GM12878 (cell line): ENCODE data around the gene ITGB3BP. TPM values are rescaled to one million over a fixed set of nuclear protein-coding genes. Genes with fewer than 3 reads are reported as not detected.

Source experiments
- ATAC-seq: fragments of 200-7000 bp; cut with Tn5 transposase; 3 replicates; pipeline ENCODE4 v1.9.1; 2020; ENCODE audit warnings: mild to moderate bottlenecking, moderate library complexity
- BruUV-seq: library from RNA; stranded (reverse); fragments of 400-500 nt; replicated peaks from 2 replicates; lab custom pipeline; 2021; lab: Mats Ljungman, UMichigan
- CTCF ChIA-PET: fragments of 300-600 bp; sonication (Branson Sonifier 250); formaldehyde crosslinking; extraction: SDS; loops from one replicate; lab custom pipeline; 2021; ENCODE audit warnings: inconsistent platforms; lab: Yijun Ruan, JAX
- POLR2A ChIA-PET: fragments of 350-600 bp; formaldehyde crosslinking; extraction: SDS; loops from one replicate; lab custom pipeline; 2021; ENCODE audit warnings: inconsistent platforms; lab: Charles Lee
- RAD21 ChIA-PET: fragments of 300-600 bp; sonication (Branson Sonifier 250); formaldehyde crosslinking; loops from one replicate; lab custom pipeline; 2023; ENCODE audit warnings: antibody characterized with exemption; ENCODE audit not compliant: unreplicated experiment; lab: Charles Lee
- SMC1A ChIA-PET: fragments of 300-600 bp; sonication (Branson Sonifier 250); formaldehyde crosslinking; loops from one replicate; lab custom pipeline; 2023; ENCODE audit not compliant: unreplicated experiment, uncharacterized antibody; lab: Charles Lee
- DNase-seq: peaks from one replicate; pipeline ENCODE4 v3.0.0-alpha.2; 2011; ENCODE audit warnings: low read depth, low spot score
- FAIRE-seq: peaks from 3 replicates; lab custom pipeline; 2011; peaks lifted over from hg19 to GRCh38; lab: Jason Lieb, UNC
- H2AFZ ChIP-seq: 2 replicates; pipeline ENCODE4 v1.6.0; 2011; ENCODE audit warnings: low read depth, low read length, control low read depth; ENCODE audit not compliant: control insufficient read depth
- H3K27ac ChIP-seq: 2 replicates; pipeline ENCODE4 v1.5.1; 2011; ENCODE audit warnings: control low read depth; ENCODE audit not compliant: control insufficient read depth, insufficient read depth
- H3K27me3 ChIP-seq, 2 experiments: replicated peaks in 1 of 2; 2 replicates each; pipeline versions ENCODE4 v1.6.0 to v1.6.1; 2011; ENCODE audit warnings: low read length in 1 of 2; ENCODE audit not compliant: control insufficient read depth in 2 of 2, insufficient read depth in 2 of 2
- H3K36me3 ChIP-seq, 2 experiments: 2 replicates each; pipeline ENCODE4 v1.5.1; 2011; ENCODE audit warnings: low read length in 1 of 2; ENCODE audit not compliant: control insufficient read depth in 2 of 2, insufficient read depth in 2 of 2
- H3K4me1 ChIP-seq: 2 replicates; pipeline ENCODE4 v1.6.1; 2011; ENCODE audit warnings: mild to moderate bottlenecking, low read length, moderate library complexity, mixed read lengths; ENCODE audit not compliant: control insufficient read depth, insufficient read depth
- H3K4me2 ChIP-seq: 2 replicates; pipeline ENCODE4 v1.6.0; 2011; ENCODE audit warnings: control low read depth; ENCODE audit not compliant: control insufficient read depth, insufficient read depth
- H3K4me3 ChIP-seq: fragments of 200-600 bp; sonication (generic); 2 replicates; pipeline ENCODE4 v1.5.1; 2016
- H3K79me2 ChIP-seq: 2 replicates; pipeline ENCODE4 v1.6.0; 2011; ENCODE audit warnings: low read length; ENCODE audit not compliant: control insufficient read depth, insufficient read depth
- H3K9ac ChIP-seq: 2 replicates; pipeline ENCODE4 v1.8.0; 2011; ENCODE audit warnings: low read length, control low read depth, mixed read lengths; ENCODE audit not compliant: control insufficient read depth, insufficient read depth
- H3K9me3 ChIP-seq: replicated peaks from 3 replicates; pipeline ENCODE4 v1.5.1; 2011; ENCODE audit warnings: mild to moderate bottlenecking, low read length; ENCODE audit not compliant: control insufficient read depth, insufficient read depth
- H4K20me1 ChIP-seq: 2 replicates; pipeline ENCODE4 v1.6.0; 2011; ENCODE audit not compliant: control insufficient read depth, insufficient read depth
- BACH1 ChIP-seq: fragments of 450-650 bp; IDR thresholded peaks from 2 replicates; pipeline ENCODE4 v1.6.1; 2017; ENCODE audit warnings: mild to moderate bottlenecking, borderline replicate concordance
- BRCA1 ChIP-seq: IDR thresholded peaks from 2 replicates; pipeline ENCODE4 v1.6.1; 2011; ENCODE audit warnings: low read depth, low read length, improper control_type of control experiment
- CREM ChIP-seq: IDR thresholded peaks from 2 replicates; pipeline ENCODE4 v1.6.1; 2014; ENCODE audit warnings: antibody characterized with exemption, low read depth
- HDGF ChIP-seq: fragments of 450-650 bp; IDR thresholded peaks from 2 replicates; pipeline ENCODE4 v1.6.1; 2016; ENCODE audit warnings: antibody characterized with exemption
- JUND ChIP-seq: IDR thresholded peaks from 2 replicates; pipeline ENCODE4 v1.6.1; 2012; ENCODE audit warnings: low read depth, mild to moderate bottlenecking, low read length, improper control_type of control experiment, moderate library complexity
- MEF2A ChIP-seq: IDR thresholded peaks from 2 replicates; pipeline ENCODE4 v1.6.1; 2011; ENCODE audit warnings: low read depth, mild to moderate bottlenecking, low read length, moderate library complexity; ENCODE audit not compliant: insufficient read depth
- MEF2B ChIP-seq: fragments of 450-650 bp; IDR thresholded peaks from 2 replicates; pipeline ENCODE4 v1.6.1; 2018; ENCODE audit warnings: mild to moderate bottlenecking, moderate library complexity; ENCODE audit not compliant: partially characterized antibody, poor library complexity, severe bottlenecking
- MTA3 ChIP-seq: IDR thresholded peaks from 2 replicates; pipeline ENCODE4 v1.6.1; 2012; ENCODE audit warnings: low read length, inconsistent platforms, borderline replicate concordance
- NFIC ChIP-seq: IDR thresholded peaks from 2 replicates; pipeline ENCODE4 v1.6.1; 2012; ENCODE audit warnings: low read depth, mild to moderate bottlenecking, inconsistent platforms, low read length, moderate library complexity
- NR2C2 ChIP-seq: IDR thresholded peaks from 2 replicates; pipeline ENCODE4 v1.6.1; 2011; ENCODE audit warnings: borderline replicate concordance, low read depth; ENCODE audit not compliant: control insufficient read depth, insufficient read length
- PML ChIP-seq: IDR thresholded peaks from 2 replicates; pipeline ENCODE4 v1.6.1; 2012; ENCODE audit warnings: low read length, inconsistent platforms
- POLR2AphosphoS5 ChIP-seq: IDR thresholded peaks from 2 replicates; pipeline ENCODE4 v1.6.1; 2011; ENCODE audit warnings: mild to moderate bottlenecking, low read length, inconsistent platforms
- PRDM15 ChIP-seq: fragments of 450-650 bp; formaldehyde crosslinking; IDR thresholded peaks from 2 replicates; pipeline ENCODE4 v1.4.0; 2020; ENCODE audit warnings: mild to moderate bottlenecking, moderate library complexity
- RAD21 ChIP-seq: IDR thresholded peaks from 2 replicates; pipeline ENCODE4 v1.6.1; 2011; ENCODE audit warnings: mild to moderate bottlenecking, low read depth, low read length, moderate library complexity; ENCODE audit not compliant: insufficient read depth
- RCOR1 ChIP-seq: conservative IDR thresholded peaks from 2 replicates; pipeline ENCODE4 v1.6.1; 2012; ENCODE audit warnings: low read depth, low read length, improper control_type of control experiment
- SREBF2 ChIP-seq: IDR thresholded peaks from 2 replicates; pipeline ENCODE4 v1.6.1; 2012; ENCODE audit warnings: mild to moderate bottlenecking, low read length
- WRNIP1 ChIP-seq: IDR thresholded peaks from 2 replicates; pipeline ENCODE4 v1.6.1; 2011; ENCODE audit warnings: low read depth, low read length, improper control_type of control experiment, borderline replicate concordance
- ZBED1 ChIP-seq: IDR thresholded peaks from 2 replicates; pipeline ENCODE4 v1.6.1; 2016; ENCODE audit warnings: borderline replicate concordance
- WGBS: methylation state at CpG from one replicate; pipeline ENCODE4 v1.1.6; 2016; ENCODE audit warnings: low lambda C conversion rate; ENCODE audit not compliant: insufficient replicate concordance, insufficient coverage; ENCODE audit errors: missing lambda C conversion rate; 5-methylcytosine and 5-hydroxymethylcytosine counted together
- in situ Hi-C: fragments of 300-500 bp; cut with MboI; formaldehyde crosslinking; loops from 9 replicates; pipeline ENCODE4 v1.14.3; 2018; ENCODE audit warnings: mixed read lengths
- intact Hi-C: fragments of 100-400 bp; cut with micrococcal nuclease; formaldehyde crosslinking; loops from one replicate; pipeline ENCODE4 v1.14.2; 2022; ENCODE audit not compliant: unreplicated experiment
- polyA plus RNA-seq, 11 experiments: library from polyadenylated mRNA; depleted of rRNA in 4 of 11; unstranded in 6 of 11; stranded (reverse) in 5 of 11; fragments of >200 nt; fragmentation: Nextera tagmentation in 4 of 11; fragmentation: Illumina TruSeq in 1 of 11; extraction: Ambion mirVana in 4 of 11; extraction: Trizol in 1 of 11; gene quantifications; 1 replicate in 1 of 11; 2 replicates in 10 of 11; pipeline versions ENCODE4 v1.2.1 to v1.2.3, GENCODE V29; 2011 to 2016; ENCODE audit warnings: inconsistent platforms in 2 of 11, missing spikeins in 2 of 11, low read depth in 1 of 11
- total RNA-seq, 4 experiments: library from RNA; depleted of rRNA in 3 of 4; stranded (reverse); fragments of >200 nt in 3 of 4; fragmentation: Illumina TruSeq in 1 of 4; extraction: Trizol in 1 of 4; gene quantifications; 2 replicates each; pipeline versions ENCODE4 v1.2.1 to v1.2.3, GENCODE V29; 2013 to 2021
- TF ChIP-seq, protein P1 (sequence below): IDR thresholded peaks from 2 replicates; pipeline ENCODE4 v1.6.1; 2011; ENCODE audit warnings: borderline replicate concordance, low read depth, mild to moderate bottlenecking, moderate library complexity, mixed read lengths, low read length; ENCODE audit not compliant: insufficient read depth; ENCODE audit errors: extremely low read length

The ITGB3BP gene
- total and polyA plus RNA-seq, 10 of the 15 experiments (the other 5 are each of a cell fraction or from before 2014, with no cell fraction given): 39.2 to 86.2 (median 61.8) TPM

GRCh38 chr1:63537006-63537405 lies 14.0 kb upstream of the ITGB3BP start:
- no peaks in the 10 kb centered on the region for H4K20me1 ChIP-seq
- H3K36me3 ChIP-seq: no peaks in the 10 kb centered on the region; a peak in 1 of 4 replicates
- ATAC-seq (no peak), FAIRE-seq (no peak), DNase-seq (no peak)
- no peak overlapping the region for H3K4me2 ChIP-seq
- H3K9ac ChIP-seq: no peak overlapping the region
- BruUV-seq: no TSS peak
- H3K79me2 ChIP-seq: no peaks in the 10 kb centered on the region
- POLR2A ChIA-PET: no interaction called here
- CTCF ChIA-PET: interaction anchor here (0.7 to 7.2 kb wide), 12 partner anchors 9 to 695 kb away, joined by 3 to 48 read pairs (median 5); partner anchors contain the start of genes EFCAB7 and ITGB3BP
- H3K27me3 ChIP-seq: no peaks in the 10 kb centered on the region
- in situ Hi-C loops: no loop called here
- RAD21 ChIA-PET: interaction anchor here (0.7 to 1.9 kb wide), 6 partner anchors 9 to 573 kb away, joined by 3 to 6 read pairs (median 4); no protein-coding TSS in a partner anchor
- H3K27ac ChIP-seq: no peak overlapping the region
- SMC1A ChIA-PET: interaction anchor here (1.0 to 2.2 kb wide), 7 partner anchors 9 to 695 kb away, joined by 3 to 14 read pairs (median 6); partner anchors contain the start of genes EFCAB7 and ITGB3BP
- no peaks in the 10 kb centered on the region for H3K9me3 ChIP-seq
- intact Hi-C loops: loop anchor here (5.0 kb wide), 1 partner anchor 220 kb away; no protein-coding TSS in a partner anchor
- H2AFZ ChIP-seq: no peak overlapping the region
- TF ChIP-seq HDGF (no peak), RCOR1 (no peak), PML (no peak), ZBED1 (no peak), BACH1 (no peak), CREM (no peak), PRDM15 (CRISPR knock-in tag) (no peak), MTA3 (no peak), SREBF2 (no peak), NFIC (no peak), RAD21 (no peak), WRNIP1 (no peak), MEF2B (no peak), MEF2A (no peak), BRCA1 (no peak), JUND (no peak), POLR2AphosphoS5 (no peak), NR2C2 (no peak)
- TF ChIP-seq, protein P1, sequence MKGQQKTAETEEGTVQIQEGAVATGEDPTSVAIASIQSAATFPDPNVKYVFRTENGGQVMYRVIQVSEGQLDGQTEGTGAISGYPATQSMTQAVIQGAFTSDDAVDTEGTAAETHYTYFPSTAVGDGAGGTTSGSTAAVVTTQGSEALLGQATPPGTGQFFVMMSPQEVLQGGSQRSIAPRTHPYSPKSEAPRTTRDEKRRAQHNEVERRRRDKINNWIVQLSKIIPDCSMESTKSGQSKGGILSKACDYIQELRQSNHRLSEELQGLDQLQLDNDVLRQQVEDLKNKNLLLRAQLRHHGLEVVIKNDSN: no peak
- TF ChIP-seq, all 136 proteins: peak for 0
- Histone ChIP-seq H3K4me3 (no peak overlapping the region), H3K4me1 (no peaks in the 10 kb centered on the region)
- WGBS: 100% methylated on average over 2 of the region's 2 CpGs
